HepG2 (cell line): ENCODE data around the gene ZNF782. TPM values are rescaled to one million over a fixed set of nuclear protein-coding genes. Genes with fewer than 3 reads are reported as not detected.

ENCODE experiments used
- ARID5B ChIP-seq: IDR thresholded peaks from 2 replicates; pipeline ENCODE4 v1.4.0; 2020; ENCODE audit warnings: mild to moderate bottlenecking, missing genetic modification reagents
- CCAR2 ChIP-seq: fragments of 200-400 bp; formaldehyde crosslinking; optimal IDR thresholded peaks from 2 replicates; pipeline ENCODE3; 2018; ENCODE audit warnings: low read depth, mild to moderate bottlenecking, low read length, moderate library complexity
- FOXP1 ChIP-seq, 2 experiments: fragments of 450-650 bp in 1 of 2; IDR thresholded peaks; 2 replicates each; pipeline ENCODE4 v1.6.1; 2017 to 2018; ENCODE audit warnings: antibody characterized with exemption in 1 of 2
- GLI4 ChIP-seq: sonication (generic); formaldehyde crosslinking; IDR thresholded peaks from 2 replicates; pipeline ENCODE4 v1.5.1; 2020; ENCODE audit warnings: missing genetic modification reagents, mild to moderate bottlenecking, moderate library complexity, borderline replicate concordance
- HNF1A ChIP-seq, 2 experiments: sonication (generic) in 1 of 2; formaldehyde crosslinking in 1 of 2; IDR thresholded peaks; 2 replicates each; pipeline versions ENCODE4 v1.4.0 to v1.6.1; 2016 to 2020; ENCODE audit warnings: borderline replicate concordance in 1 of 2, low read depth in 1 of 2, mild to moderate bottlenecking in 1 of 2, missing genetic modification reagents in 1 of 2
- HNF4A ChIP-seq: sonication (generic); formaldehyde crosslinking; IDR thresholded peaks from 2 replicates; pipeline ENCODE4 v1.4.0; 2020; ENCODE audit warnings: missing genetic modification reagents
- MAF1 ChIP-seq: sonication (generic); formaldehyde crosslinking; IDR thresholded peaks from 2 replicates; pipeline ENCODE4 v1.5.0; 2020; ENCODE audit warnings: missing genetic modification reagents, borderline replicate concordance
- MAFK ChIP-seq, 2 experiments: IDR thresholded peaks in 1 of 2; conservative IDR thresholded peaks in 1 of 2; 2 replicates each; pipeline ENCODE4 v1.6.1; 2011; ENCODE audit warnings: improper control_type of control experiment in 2 of 2, low read length in 2 of 2
- MTA3 ChIP-seq: sonication (generic); formaldehyde crosslinking; IDR thresholded peaks from 2 replicates; pipeline ENCODE4 v1.4.0; 2020; ENCODE audit warnings: missing genetic modification reagents
- NFIC ChIP-seq: IDR thresholded peaks from 2 replicates; pipeline ENCODE4 v1.6.1; 2012; ENCODE audit warnings: mild to moderate bottlenecking, low read length, inconsistent platforms
- RBM22 ChIP-seq: fragments of 200-400 bp; formaldehyde crosslinking; optimal IDR thresholded peaks from 2 replicates; pipeline ENCODE3; 2017; ENCODE audit warnings: mild to moderate bottlenecking, low read length, moderate library complexity
- RELA ChIP-seq: sonication (generic); formaldehyde crosslinking; IDR thresholded peaks from 2 replicates; pipeline ENCODE4 v1.4.0; 2020; ENCODE audit warnings: missing genetic modification reagents
- SAP130 ChIP-seq: IDR thresholded peaks from 2 replicates; pipeline ENCODE4 v1.6.1; 2016; ENCODE audit warnings: low read depth
- SMAD9 ChIP-seq: sonication (generic); formaldehyde crosslinking; IDR thresholded peaks from 2 replicates; pipeline ENCODE4 v1.5.1; 2020; ENCODE audit warnings: mild to moderate bottlenecking, missing genetic modification reagents
- TARDBP ChIP-seq: sonication (generic); formaldehyde crosslinking; IDR thresholded peaks from 2 replicates; pipeline ENCODE4 v1.8.0; 2022; ENCODE audit warnings: mild to moderate bottlenecking, missing genetic modification reagents
- TFDP2 ChIP-seq: sonication (generic); formaldehyde crosslinking; IDR thresholded peaks from 2 replicates; pipeline ENCODE4 v1.4.0; 2020; ENCODE audit warnings: missing genetic modification reagents
- ZFAT ChIP-seq: sonication (generic); formaldehyde crosslinking; conservative IDR thresholded peaks from 2 replicates; pipeline ENCODE4 v1.8.1; 2023; ENCODE audit warnings: missing genetic modification reagents, inconsistent platforms
- ZFP1 ChIP-seq: IDR thresholded peaks from 2 replicates; pipeline ENCODE4 v1.6.1; 2016
- ZFP36 ChIP-seq: fragments of 150-350 bp; IDR thresholded peaks from 2 replicates; pipeline ENCODE4 v1.6.1; 2018; ENCODE audit warnings: borderline replicate concordance, low read length, low read depth; ENCODE audit not compliant: partially characterized antibody
- ZFP41 ChIP-seq: sonication (generic); formaldehyde crosslinking; IDR thresholded peaks from 2 replicates; pipeline ENCODE4 v1.4.0; 2020; ENCODE audit warnings: mild to moderate bottlenecking, missing genetic modification reagents, borderline replicate concordance
- ZNF101 ChIP-seq: sonication (generic); formaldehyde crosslinking; IDR thresholded peaks from 2 replicates; pipeline ENCODE4 v1.4.0; 2020; ENCODE audit warnings: mild to moderate bottlenecking, low read depth, missing genetic modification reagents, borderline replicate concordance
- ZNF564 ChIP-seq: sonication (generic); formaldehyde crosslinking; IDR thresholded peaks from 2 replicates; pipeline ENCODE4 v1.8.1; 2023; ENCODE audit warnings: mild to moderate bottlenecking, missing genetic modification reagents
- ZNF749 ChIP-seq: sonication (generic); formaldehyde crosslinking; IDR thresholded peaks from 2 replicates; pipeline ENCODE4 v1.8.0; 2022; ENCODE audit warnings: mild to moderate bottlenecking, missing genetic modification reagents, moderate library complexity, borderline replicate concordance
- polyA plus RNA-seq, 8 experiments: library from polyadenylated mRNA; depleted of rRNA in 3 of 8; stranded (reverse) in 7 of 8; unstranded in 1 of 8; fragments of >200 nt; fragmentation: Illumina TruSeq in 4 of 8; extraction: Trizol in 4 of 8; gene quantifications; 2 replicates each; pipeline versions ENCODE4 v1.2.1 to v1.2.3, GENCODE V29; 2011 to 2016; ENCODE audit warnings: low read depth in 4 of 8, missing spikeins in 1 of 8, mixed read lengths in 1 of 8; ENCODE audit not compliant: insufficient read depth in 1 of 8
- total RNA-seq, 5 experiments: library from RNA; depleted of rRNA; stranded (reverse); fragments of >200 nt; fragmentation: Illumina TruSeq; extraction: Trizol; gene quantifications; 2 replicates each; pipeline ENCODE4 v1.2.3, GENCODE V29; 2016; ENCODE audit warnings: low read depth in 1 of 5

The ZNF782 gene
- total and polyA plus RNA-seq, 2 of the 13 experiments (the other 11 are each of a cell fraction or from before 2014, with no cell fraction given): 1.4 to 4.9 TPM

- TF ChIP-seq MTA3 (CRISPR knock-in tag) (no peak), ZFP1 (CRISPR knock-in tag) (no peak), ZFAT (CRISPR knock-in tag) (no peak), HNF4A (CRISPR knock-in tag) (peak; percentile 90), CCAR2 (no peak), RELA (no peak), GLI4 (CRISPR knock-in tag) (no peak), SMAD9 (CRISPR knock-in tag) (no peak), HNF1A (IDR thresholded peaks at IDR 0.05; ENCODE audit: low read depth) (no peak), HNF1A (CRISPR knock-in tag; IDR thresholded peaks at IDR 0.05; ENCODE audit: borderline replicate concordance) (no peak), NFIC (no peak), MAFK (conservative IDR thresholded peaks at IDR 0.05 in 1 of 2, IDR thresholded peaks at IDR 0.05 in 1 of 2; ENCODE audit: low read length in 2 of 2) (no peak), RBM22 (no peak), ZNF564 (CRISPR knock-in tag) (0 out of 2 replicates have a peak, but pooled peaks have one; percentile 31), SAP130 (CRISPR knock-in tag) (peak; percentile 52; the same call in 1 of the 2 replicates), TFDP2 (CRISPR knock-in tag) (no peak; the same call in 1 of the 2 replicates), ZFP41 (no peak), MAF1 (CRISPR knock-in tag) (no peak), ARID5B (CRISPR knock-in tag) (peak; percentile 48), ZNF101 (no peak), TARDBP (CRISPR knock-in tag) (no peak), FOXP1 (IDR thresholded peaks at IDR 0.05) (no peak), FOXP1 (CRISPR knock-in tag; IDR thresholded peaks at IDR 0.05) (no peak), ZNF749 (CRISPR knock-in tag) (no peak), ZFP36 (no peak)
Measured at GRCh38 chr9:96858670-96859069, 4.4 kb upstream of the ZNF782 start (continued).
